Measurements from ENCODE around the gene CCDC60.

CCDC60 gene

GRCh38 chr12:119578112-119578511 is 243.6 kb downstream of the CCDC60 start:
- H3K9ac ChIP-seq (ENCODE audit: low read depth in 1 of 2, low read length in 2 of 2) = no peak overlapping the region
- no peaks in the 10 kb centered on the region for H3K9me3 ChIP-seq (ENCODE audit: control insufficient read depth in 1 of 2, low read length in 2 of 2)
- H3K4me1 ChIP-seq (ENCODE audit: control insufficient read depth in 1 of 2, insufficient read depth in 2 of 2, low read length in 2 of 2) = no peaks in the 10 kb centered on the region
- no peak overlapping the region for H3K4me3 ChIP-seq (ENCODE audit: low read depth in 1 of 2, low read length in 2 of 2)
- no peaks in the 10 kb centered on the region for H3K27me3 ChIP-seq (ENCODE audit: control insufficient read depth in 1 of 2, insufficient read depth in 2 of 2, low read length in 2 of 2)
- no peak overlapping the region for H3K27ac ChIP-seq (ENCODE audit: low read depth, low read length)
- no peaks in the 10 kb centered on the region for H3K36me3 ChIP-seq (ENCODE audit: control insufficient read depth in 1 of 2, insufficient read depth in 2 of 2, low read length in 2 of 2)

GRCh38 chr12:119589097-119589496 is 254.6 kb downstream of the CCDC60 start:
- no peak overlapping the region for H3K27ac ChIP-seq (ENCODE audit: low read depth, low read length)

GRCh38 chr12:119589634-119590033 is 255.1 kb downstream of the CCDC60 start:
- Histone ChIP-seq H3K27ac (ENCODE audit: low read depth, low read length) (no peak overlapping the region), H3K4me1 (ENCODE audit: control insufficient read depth in 1 of 2, insufficient read depth in 2 of 2, low read length in 2 of 2) (no peaks in the 10 kb centered on the region), H3K9ac (ENCODE audit: low read depth in 1 of 2, low read length in 2 of 2) (no peak overlapping the region), H3K9me3 (ENCODE audit: control insufficient read depth in 1 of 2, low read length in 2 of 2) (no peaks in the 10 kb centered on the region), H3K4me3 (ENCODE audit: low read depth in 1 of 2, low read length in 2 of 2) (no peak overlapping the region), H3K36me3 (ENCODE audit: control insufficient read depth in 1 of 2, insufficient read depth in 2 of 2, low read length in 2 of 2) (no peaks in the 10 kb centered on the region), H3K27me3 (ENCODE audit: control insufficient read depth in 1 of 2, insufficient read depth in 2 of 2, low read length in 2 of 2) (peaks cover 0 to 18% of the 10 kb centered on the region in 2 donors)

More at GRCh38 chr12:119589097-119589496, 254.6 kb downstream of the CCDC60 start:
- Histone ChIP-seq H3K9ac (ENCODE audit: low read depth in 1 of 2, low read length in 2 of 2) (no peak overlapping the region), H3K4me1 (ENCODE audit: control insufficient read depth in 1 of 2, insufficient read depth in 2 of 2, low read length in 2 of 2) (no peaks in the 10 kb centered on the region), H3K36me3 (ENCODE audit: control insufficient read depth in 1 of 2, insufficient read depth in 2 of 2, low read length in 2 of 2) (no peaks in the 10 kb centered on the region), H3K9me3 (ENCODE audit: control insufficient read depth in 1 of 2, low read length in 2 of 2) (no peaks in the 10 kb centered on the region), H3K27me3 (ENCODE audit: control insufficient read depth in 1 of 2, insufficient read depth in 2 of 2, low read length in 2 of 2) (peaks cover 0 to 12% of the 10 kb centered on the region in 2 donors), H3K4me3 (ENCODE audit: low read depth in 1 of 2, low read length in 2 of 2) (no peak overlapping the region)
